Embryonic facial prominence (tissue), 1 donor: ENCODE results near the gene LTB4R.

Source experiments
- DNase-seq: peaks from one replicate; pipeline ENCODE4 v3.0.0-alpha.2; 2016; ENCODE audit errors: extremely low spot score

Gene LTB4R

DNA sequence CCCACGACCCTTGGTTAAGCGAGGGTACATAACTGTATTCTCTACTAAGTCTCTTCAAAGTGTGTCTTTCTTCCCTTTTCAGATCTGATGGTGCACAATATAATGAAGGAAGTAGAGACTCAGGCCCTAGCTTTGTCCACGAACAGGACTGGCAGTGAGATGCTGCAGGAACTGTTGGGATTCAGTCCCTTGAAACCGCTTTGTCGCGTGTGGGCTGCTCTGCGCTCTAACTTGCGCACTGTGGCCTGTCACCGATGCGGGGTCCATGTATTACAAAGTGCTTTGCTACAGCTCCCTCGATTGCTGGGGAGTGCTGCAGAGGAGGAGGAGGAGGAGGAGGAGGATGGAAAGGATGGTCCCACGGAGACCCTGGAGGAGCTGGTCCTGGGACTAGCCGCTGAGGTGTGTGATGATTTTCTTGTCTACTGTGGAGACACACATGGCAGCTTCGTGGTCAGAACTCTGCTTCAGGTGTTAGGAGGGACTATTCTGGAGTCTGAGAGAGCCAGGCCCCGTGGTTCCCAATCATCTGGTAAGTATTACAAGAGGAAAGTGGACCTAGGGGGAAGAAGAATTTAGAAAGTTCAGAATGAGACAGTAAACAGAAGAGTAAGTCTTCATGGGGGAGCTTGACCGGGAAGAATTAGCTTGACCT, 10.8 kb upstream of the LTB4R start:
- DNase-seq, result no peak

DNA sequence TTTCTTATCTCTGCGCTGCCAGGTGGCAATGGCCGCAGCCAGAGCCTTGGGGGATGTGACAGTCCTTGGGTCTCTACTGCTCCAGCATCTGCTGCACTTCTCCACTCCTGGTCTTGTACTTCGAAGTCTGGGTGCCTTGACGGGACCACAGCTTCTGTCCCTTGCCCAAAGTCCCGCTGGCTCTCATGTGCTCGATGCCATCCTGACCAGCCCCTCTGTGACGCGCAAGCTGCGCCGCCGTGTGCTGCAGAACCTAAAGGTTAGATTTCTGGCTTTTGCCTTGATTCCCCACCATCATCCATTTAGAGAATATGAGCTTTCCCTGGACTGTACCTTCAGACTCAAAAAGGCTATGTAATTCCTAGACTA, 7.3 kb upstream of the LTB4R start:
- no peak for DNase-seq

- no peak for DNase-seq
Observed at GRCh38 chr14:24307156-24307574, 4.1 kb upstream of the LTB4R start.

DNA sequence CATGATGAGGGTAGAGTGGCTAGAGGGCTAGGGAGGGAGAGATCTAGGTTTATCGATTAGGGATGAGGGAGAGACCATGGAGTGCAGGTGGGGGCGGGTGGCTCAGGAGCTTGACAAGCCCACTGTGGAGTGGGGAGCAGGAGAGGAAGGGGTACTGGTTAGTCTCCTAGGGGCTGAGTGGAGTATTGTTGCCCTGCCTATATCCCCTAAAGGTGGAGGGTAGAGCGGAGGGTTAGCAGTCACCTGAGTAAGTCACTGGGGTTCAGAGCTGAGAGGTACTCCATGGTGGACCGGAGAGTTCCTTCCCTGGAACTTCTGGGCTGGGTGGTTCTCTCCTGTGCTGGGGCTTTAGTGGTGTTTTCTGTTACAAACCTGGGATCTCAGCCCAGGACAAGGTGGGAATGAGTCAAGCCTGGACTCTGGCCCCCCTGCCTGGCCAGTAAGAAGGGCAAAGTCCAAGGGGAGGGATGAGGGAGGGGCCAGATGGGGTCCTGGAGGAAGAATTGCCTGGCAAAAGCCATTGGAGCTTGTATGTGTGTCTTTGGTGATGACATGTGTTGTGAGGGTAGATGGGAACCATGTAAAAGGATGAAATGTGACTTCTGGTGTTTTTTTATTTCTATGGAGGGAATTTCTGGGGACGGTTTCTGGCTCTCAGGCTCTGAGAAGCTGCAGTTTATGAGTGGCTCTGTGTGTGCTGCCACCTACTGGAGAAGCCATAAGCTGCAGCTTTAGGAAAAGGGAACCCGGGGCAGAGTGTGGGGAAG, 3.5 kb upstream of the LTB4R start, which contains the start of gene CIDEB:
CIDEB (minus strand) TSS at position 403 of the 767 bp plus-strand sequence; CDS start at position 284, 119 bp downstream.
- DNase-seq, result no peak

DNA sequence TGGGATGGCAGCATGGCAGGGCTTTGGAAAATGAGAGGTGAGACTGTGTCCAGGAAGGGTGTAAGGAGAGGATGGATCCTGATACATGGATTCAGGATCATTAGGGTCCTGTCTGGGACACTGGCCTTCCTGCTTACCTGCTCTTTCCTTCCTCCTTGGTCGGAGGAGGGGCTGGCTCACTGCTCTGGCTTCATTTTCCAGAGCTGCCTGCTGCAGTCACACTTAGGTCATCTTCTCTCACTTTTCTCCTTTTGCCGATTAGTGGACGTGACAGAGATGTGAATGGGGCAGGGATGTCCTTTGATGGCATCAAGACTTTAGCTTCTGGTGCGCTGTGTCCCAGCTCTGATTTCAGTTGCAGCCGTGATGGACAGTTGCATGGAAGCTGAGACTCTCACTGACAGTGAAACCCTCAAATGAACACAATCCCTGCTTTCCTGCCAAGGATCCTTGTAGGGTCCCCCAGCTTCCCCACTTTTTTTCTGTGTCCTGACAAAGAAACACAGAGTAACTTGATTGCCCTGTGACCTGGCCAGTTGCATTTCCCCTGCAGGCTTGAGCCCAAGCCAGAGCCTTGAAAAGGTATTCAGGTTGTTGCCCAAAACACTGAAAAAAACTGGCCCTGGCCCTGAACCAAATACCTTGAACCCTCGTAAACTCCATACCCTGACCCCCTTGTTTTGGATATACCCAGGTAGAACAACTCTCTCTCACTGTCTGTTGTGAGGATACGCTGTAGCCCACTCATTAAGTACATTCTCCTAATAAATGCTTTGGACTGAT, 2.8 kb upstream of the LTB4R start:
- no peak for DNase-seq

GRCh38 chr14:24309538-24310264, 1.6 kb upstream of the LTB4R start, which contains the start of gene LTB4R2:
LTB4R2 (plus strand) TSS chr14:24310140; CDS start chr14:24310665, 525 bp downstream.
- DNase-seq, result no peak

- DNase-seq, result no peak
Observed at GRCh38 chr14:24310265-24310645, 1.0 kb upstream of the LTB4R start.

DNA sequence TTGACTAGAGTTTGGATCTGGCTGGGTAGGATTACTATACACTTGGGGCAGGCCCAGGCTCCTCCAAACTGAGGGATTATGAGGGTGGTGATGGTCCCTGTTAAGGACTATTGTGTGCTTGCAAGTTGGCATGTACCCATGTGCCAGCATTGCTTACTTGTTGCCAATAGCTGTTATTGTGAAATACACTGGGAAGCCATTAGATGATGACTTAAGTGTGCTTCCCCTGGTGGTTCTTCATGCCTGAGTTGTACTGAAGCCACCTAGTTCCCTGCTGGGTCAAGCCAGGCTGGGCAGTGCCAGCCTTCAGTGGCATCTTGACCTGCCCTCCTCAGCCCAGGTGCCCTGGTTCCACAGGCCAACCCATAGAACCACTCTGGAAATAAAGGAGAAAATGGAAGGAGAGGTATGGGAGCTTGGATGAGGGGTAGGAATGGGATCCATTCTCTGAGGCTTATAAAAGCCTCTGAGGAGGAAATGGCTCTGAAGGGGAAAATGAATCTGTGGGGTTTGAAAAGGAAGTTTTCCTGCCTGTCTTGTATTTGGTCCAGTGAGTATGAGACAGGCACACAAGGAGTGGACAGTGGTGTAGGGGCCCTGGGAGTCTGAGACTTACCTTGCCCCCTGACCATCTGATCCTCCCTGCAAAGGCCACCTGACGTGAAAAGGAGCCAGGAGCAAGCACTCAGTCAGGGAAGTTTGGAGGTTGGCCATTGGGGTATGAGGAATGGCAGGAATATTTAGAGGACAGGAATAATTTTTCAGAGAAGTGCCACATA, 724 bp downstream of the LTB4R start:
- no peak for DNase-seq

DNA sequence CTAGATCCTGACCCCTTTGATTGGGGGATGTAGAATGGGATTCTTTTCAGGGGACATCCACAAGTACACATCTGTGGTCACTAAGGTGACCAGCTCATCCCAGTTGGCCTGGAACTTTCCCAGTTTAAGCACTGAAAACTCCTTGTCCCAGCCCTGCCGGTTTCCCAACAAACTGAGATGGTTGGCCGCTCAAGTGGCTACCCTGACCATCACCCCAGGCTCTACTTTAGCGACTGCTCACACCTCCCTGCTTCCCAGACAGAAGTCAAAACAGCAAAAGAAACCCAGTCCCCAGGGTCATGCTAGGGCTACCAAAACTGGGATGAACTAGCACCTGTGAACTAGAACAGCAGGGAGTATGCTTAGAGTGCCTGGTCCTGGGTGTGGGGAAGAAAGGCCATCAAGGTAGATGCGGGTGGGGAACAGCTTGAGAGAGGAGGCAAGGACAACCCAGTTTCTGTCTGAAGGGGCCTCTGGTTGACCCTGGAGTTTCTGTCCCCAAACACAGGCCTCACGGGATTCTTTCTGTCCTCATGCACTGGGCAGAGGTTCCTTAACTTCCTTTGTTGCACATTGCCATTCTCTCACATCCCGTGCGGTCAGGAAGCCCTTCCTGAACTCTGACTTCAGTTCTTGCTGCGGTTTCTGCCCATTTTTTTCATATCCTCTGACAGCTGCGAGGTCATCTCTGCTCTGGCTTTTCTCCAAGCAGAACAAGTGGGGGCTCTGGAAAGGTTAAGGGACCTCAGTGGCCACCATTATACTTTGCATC, 1.6 kb downstream of the LTB4R start:
- DNase-seq, result no peak

DNA sequence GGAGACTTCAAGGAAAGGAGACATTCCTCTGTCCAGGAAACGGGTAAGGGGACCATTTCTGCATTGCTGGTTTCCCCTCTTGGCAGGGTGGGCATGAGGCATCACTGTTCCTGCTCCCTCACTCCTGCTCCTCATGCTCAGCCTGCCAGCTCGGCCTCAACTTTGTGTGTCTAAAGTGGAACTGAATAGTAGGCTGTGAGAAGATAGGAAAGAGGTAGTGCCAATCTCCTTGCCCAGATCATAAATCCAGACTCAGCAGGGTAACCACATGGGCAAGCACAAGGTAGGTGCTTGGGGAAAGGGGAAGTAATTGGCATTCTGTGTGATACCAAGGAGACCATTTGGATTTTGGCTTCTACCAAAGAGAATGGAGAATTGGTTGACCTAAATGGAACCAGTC, 2.6 kb downstream of the LTB4R start:
- DNase-seq, result no peak

GRCh38 chr14:24314377-24315193, 3.3 kb downstream of the LTB4R start:
- DNase-seq, result no peak

DNA sequence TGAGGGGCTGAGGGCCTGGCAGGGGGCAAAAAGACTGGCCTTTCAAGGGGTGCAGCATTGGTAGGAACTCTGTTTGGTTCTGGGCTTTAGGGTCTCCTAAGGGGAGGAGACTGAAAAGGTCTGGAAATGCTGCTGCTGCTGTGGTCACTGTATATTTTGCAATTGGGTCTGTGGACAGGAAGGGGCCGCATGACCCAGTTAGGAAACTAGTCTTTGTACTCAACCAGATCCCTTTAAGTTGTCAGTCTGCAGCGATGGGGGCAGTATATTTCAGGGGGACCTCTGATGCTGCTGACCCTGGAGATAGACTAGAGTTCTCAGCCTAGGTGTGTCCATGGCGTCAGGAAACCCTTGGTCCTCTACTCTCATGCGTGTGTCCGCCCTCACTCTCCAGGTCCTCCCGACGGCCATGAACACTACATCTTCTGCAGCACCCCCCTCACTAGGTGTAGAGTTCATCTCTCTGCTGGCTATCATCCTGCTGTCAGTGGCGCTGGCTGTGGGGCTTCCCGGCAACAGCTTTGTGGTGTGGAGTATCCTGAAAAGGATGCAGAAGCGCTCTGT, 4.0 kb downstream of the LTB4R start:
- no peak for DNase-seq

- DNase-seq, result no peak
Observed at GRCh38 chr14:24315807-24316596, 4.7 kb downstream of the LTB4R start.

DNA sequence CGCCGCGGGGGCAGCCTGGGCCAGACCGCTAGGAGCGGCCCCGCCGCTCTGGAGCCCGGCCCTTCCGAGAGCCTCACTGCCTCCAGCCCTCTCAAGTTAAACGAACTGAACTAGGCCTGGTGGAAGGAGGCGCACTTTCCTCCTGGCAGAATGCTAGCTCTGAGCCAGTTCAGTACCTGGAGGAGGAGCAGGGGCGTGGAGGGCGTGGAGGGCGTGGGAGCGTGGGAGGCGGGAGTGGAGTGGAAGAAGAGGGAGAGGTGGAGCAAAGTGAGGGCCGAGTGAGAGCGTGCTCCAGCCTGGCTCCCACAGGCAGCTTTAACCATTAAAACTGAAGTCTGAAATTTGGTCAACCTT, 5.3 kb downstream of the LTB4R start:
- no peak for DNase-seq

DNA sequence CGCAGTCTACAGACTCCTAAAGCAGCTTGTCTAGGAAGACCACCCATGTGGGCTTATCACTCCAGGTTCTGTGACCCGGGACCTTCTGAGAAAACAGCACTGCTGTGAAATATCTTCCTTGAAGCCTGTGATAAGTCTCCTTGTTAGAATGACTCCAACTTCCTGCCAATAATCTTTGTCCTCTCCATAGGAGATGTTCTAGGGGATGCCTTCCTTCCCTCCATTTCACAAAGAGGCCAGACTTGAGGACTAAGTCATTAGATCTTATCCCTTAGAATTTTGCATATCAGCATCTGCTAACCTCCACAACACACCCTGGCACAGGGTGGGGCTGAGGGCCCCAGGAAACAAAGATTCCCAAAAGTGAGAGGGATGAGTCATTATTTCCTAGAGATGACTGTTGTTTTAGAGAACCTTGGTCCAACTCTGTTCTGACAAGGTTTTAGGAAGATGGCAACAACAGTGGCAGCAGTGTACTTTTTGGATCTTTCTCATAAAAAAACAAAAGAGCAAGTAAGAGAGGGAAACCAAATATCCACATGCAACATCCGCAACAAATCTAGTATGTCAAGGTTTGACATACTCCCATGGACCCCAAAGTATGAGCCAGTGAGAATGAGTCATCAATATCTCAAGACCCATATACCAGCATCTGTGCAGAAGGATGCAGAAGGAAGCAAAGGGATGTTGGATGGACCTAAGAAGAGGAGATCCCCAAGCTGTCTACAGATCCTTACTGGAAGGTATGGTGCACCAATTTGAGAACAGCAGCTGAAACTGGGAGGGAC, 6.0 kb downstream of the LTB4R start:
- DNase-seq, result no peak

- no peak for DNase-seq
Observed at GRCh38 chr14:24321212-24321975, 10.1 kb downstream of the LTB4R start.

DNA sequence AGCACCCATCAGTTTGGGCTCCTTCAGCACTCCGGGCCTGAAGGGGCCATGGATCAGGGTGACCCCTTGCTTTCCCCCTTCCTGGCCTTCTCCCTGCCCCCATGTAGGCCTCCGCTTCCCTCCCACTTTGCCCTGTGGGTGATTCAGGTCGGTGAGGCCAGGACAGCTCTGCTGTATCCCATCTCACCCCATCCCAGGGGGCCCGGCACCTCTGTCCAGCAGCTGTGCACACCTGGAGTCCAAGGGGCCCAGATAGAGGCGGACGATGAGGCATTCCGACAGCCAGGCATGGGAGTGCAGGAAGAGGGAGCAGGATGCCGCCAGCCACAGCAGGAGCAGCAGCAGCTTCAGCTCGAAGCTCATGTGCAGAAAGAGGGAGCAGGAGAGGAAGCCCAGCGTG, 11.4 kb downstream of the LTB4R start:
- no peak for DNase-seq
